IMR-90 (cell line): ENCODE data around the gene TYSND1. TPM values are rescaled to one million over a fixed set of nuclear protein-coding genes. Genes with fewer than 3 reads are reported as not detected.
"Not testable (repeated sequence)": the region's sequence is repeated elsewhere in the genome, so short reads cannot be mapped to it uniquely, and the experiment has no call there.

Experiments
- ATAC-seq: fragments of 200-7000 bp; cut with Tn5 transposase; 2 replicates; pipeline ENCODE4 v1.9.1; 2020; ENCODE audit warnings: low read depth, mild to moderate bottlenecking, moderate library complexity
- BruUV-seq: library from RNA; stranded (reverse); fragments of 400-500 nt; replicated peaks from 2 replicates; lab custom pipeline; 2021; lab: Mats Ljungman, UMichigan
- CTCF ChIA-PET: fragments of 300-600 bp; formaldehyde crosslinking; extraction: SDS; loops from one replicate; lab custom pipeline; 2021; ENCODE audit warnings: antibody characterized with exemption; lab: Yijun Ruan, JAX
- POLR2A ChIA-PET: fragments of 300-600 bp; sonication (Branson Sonifier 250); formaldehyde crosslinking; loops from one replicate; lab custom pipeline; 2022; ENCODE audit warnings: antibody characterized with exemption; ENCODE audit not compliant: unreplicated experiment; lab: Charles Lee
- DNase-seq: peaks from one replicate; pipeline ENCODE4 v3.0.0; 2013
- H2AFZ ChIP-seq: replicated peaks from 2 replicates; pipeline ENCODE3; 2013; ENCODE audit warnings: low read length, mild to moderate bottlenecking; ENCODE audit not compliant: poor library complexity
- H2AK5ac ChIP-seq: 2 replicates; pipeline ENCODE4 v1.6.1; 2013; ENCODE audit warnings: low read depth, low read length, inconsistent platforms
- H2AK9ac ChIP-seq: replicated peaks from 2 replicates; pipeline ENCODE3; 2013; ENCODE audit warnings: mild to moderate bottlenecking, low read depth, low read length, moderate library complexity; ENCODE audit not compliant: poor library complexity
- H2BK120ac ChIP-seq: 2 replicates; pipeline ENCODE4 v1.6.1; 2013; ENCODE audit warnings: low read depth, low read length, inconsistent platforms
- H2BK15ac ChIP-seq: 3 replicates; pipeline ENCODE4 v1.6.1; 2013; ENCODE audit warnings: low read depth, low read length, inconsistent platforms
- H2BK20ac ChIP-seq: 2 replicates; pipeline ENCODE4 v1.6.1; 2013; ENCODE audit warnings: low read depth, mild to moderate bottlenecking, inconsistent platforms, low read length, moderate library complexity
- H2BK5ac ChIP-seq: 2 replicates; pipeline ENCODE4 v1.6.1; 2013; ENCODE audit warnings: mild to moderate bottlenecking, low read depth, low read length, inconsistent platforms; ENCODE audit not compliant: poor library complexity, severe bottlenecking
- H3K14ac ChIP-seq: replicated peaks from 2 replicates; pipeline ENCODE4 v1.6.1; 2013; ENCODE audit warnings: low read depth, low read length, inconsistent platforms
- H3K18ac ChIP-seq: 2 replicates; pipeline ENCODE4 v1.6.1; 2013; ENCODE audit warnings: low read depth, low read length, control low read depth
- H3K23ac ChIP-seq: 2 replicates; pipeline ENCODE4 v1.6.1; 2013; ENCODE audit warnings: low read depth, low read length, inconsistent platforms
- H3K27ac ChIP-seq: 2 replicates; pipeline ENCODE4 v1.5.1; 2013; ENCODE audit warnings: mild to moderate bottlenecking, control low read depth, low read length; ENCODE audit not compliant: insufficient read depth
- H3K27me3 ChIP-seq: 2 replicates; pipeline ENCODE4 v1.6.1; 2013; ENCODE audit warnings: low read length; ENCODE audit not compliant: control insufficient read depth, insufficient read depth
- H3K36me3 ChIP-seq: 2 replicates; pipeline ENCODE4 v1.6.1; 2013; ENCODE audit warnings: low read length, mixed read lengths; ENCODE audit not compliant: control insufficient read depth, insufficient read depth
- H3K4ac ChIP-seq: 2 replicates; pipeline ENCODE4 v1.6.1; 2013; ENCODE audit warnings: low read depth, low read length, inconsistent platforms
- H3K4me1 ChIP-seq: 2 replicates; pipeline ENCODE4 v1.6.1; 2013; ENCODE audit warnings: low read length, mixed read lengths; ENCODE audit not compliant: control insufficient read depth, insufficient read depth
- H3K4me2 ChIP-seq: 2 replicates; pipeline ENCODE4 v1.6.1; 2013; ENCODE audit warnings: low read depth, mild to moderate bottlenecking, control low read depth, low read length, moderate library complexity
- H3K4me3 ChIP-seq: 2 replicates; pipeline ENCODE4 v1.5.1; 2013; ENCODE audit warnings: low read depth, mild to moderate bottlenecking, control low read depth, low read length, moderate library complexity; ENCODE audit not compliant: insufficient read depth
- H3K56ac ChIP-seq: 2 replicates; pipeline ENCODE4 v1.6.1; 2013; ENCODE audit warnings: low read length, inconsistent platforms; ENCODE audit not compliant: insufficient read depth; ENCODE audit errors: extremely low read depth
- H3K79me1 ChIP-seq, 2 experiments: 2 replicates each; pipeline ENCODE4 v1.6.1; 2013; ENCODE audit warnings: low read length in 2 of 2, inconsistent platforms in 1 of 2, low read depth in 1 of 2
- H3K9ac ChIP-seq: 2 replicates; pipeline ENCODE4 v1.6.1; 2013; ENCODE audit warnings: low read depth, low read length, control low read depth
- H3K9me1 ChIP-seq: 2 replicates; pipeline ENCODE4 v1.6.1; 2013; ENCODE audit warnings: low read length, inconsistent platforms; ENCODE audit not compliant: insufficient read depth
- H3K9me3 ChIP-seq: 2 replicates; pipeline ENCODE4 v1.6.1; 2013; ENCODE audit warnings: low read length; ENCODE audit not compliant: control insufficient read depth, insufficient read depth
- H4K20me1 ChIP-seq: 2 replicates; pipeline ENCODE4 v1.6.1; 2013; ENCODE audit warnings: low read length, inconsistent platforms; ENCODE audit not compliant: insufficient read depth
- H4K5ac ChIP-seq: 2 replicates; pipeline ENCODE4 v1.6.1; 2013; ENCODE audit warnings: mild to moderate bottlenecking, low read depth, low read length, control low read depth
- H4K8ac ChIP-seq, 2 experiments: 2 replicates each; pipeline ENCODE4 v1.6.1; 2013; ENCODE audit warnings: low read depth in 2 of 2, low read length in 2 of 2, control low read depth in 1 of 2, inconsistent platforms in 1 of 2
- H4K91ac ChIP-seq: 2 replicates; pipeline ENCODE4 v1.6.1; 2013; ENCODE audit warnings: low read depth, low read length, inconsistent platforms; ENCODE audit not compliant: insufficient read depth
- WGBS, 2 experiments: methylation state at CpG; one replicate each; pipeline versions ENCODE4 v1.1.5 to v1.1.7; 2013; ENCODE audit warnings: missing lambda C conversion rate in 2 of 2; ENCODE audit not compliant: insufficient read length in 1 of 2; ENCODE audit errors: extremely low coverage in 2 of 2; 5-methylcytosine and 5-hydroxymethylcytosine counted together
- dilution Hi-C: fragments of 300-500 bp; cut with HindIII; formaldehyde crosslinking; loops from one replicate; pipeline ENCODE4 v1.14.3; 2018; ENCODE audit warnings: low sequenced_read_pairs; ENCODE audit not compliant: unreplicated experiment
- in situ Hi-C: fragments of 300-500 bp; cut with MboI; formaldehyde crosslinking; loops from 3 replicates; pipeline ENCODE4 v1.14.3; 2019; ENCODE audit warnings: low sequenced_read_pairs, inconsistent platforms, mixed read lengths
- intact Hi-C: fragments of 100-400 bp; cut with micrococcal nuclease; formaldehyde crosslinking; loops from 2 replicates; pipeline ENCODE4 v1.10.0; 2022
- polyA plus RNA-seq, 3 experiments: library from polyadenylated mRNA; depleted of rRNA; stranded (reverse); fragments of >200 nt; gene quantifications; 2 replicates each; pipeline ENCODE4 v1.2.3, GENCODE V29; 2012; ENCODE audit warnings: low replicate concordance in 1 of 3
- total RNA-seq: library from RNA; depleted of rRNA; stranded (reverse); fragments of >200 nt; gene quantifications from 2 replicates; pipeline ENCODE4 v1.2.3, GENCODE V29; 2012

TYSND1 gene
- total and polyA plus RNA-seq, 2 of the 4 experiments (the other 2 are of a cell fraction): 2.9 to 4.1 TPM

DNA sequence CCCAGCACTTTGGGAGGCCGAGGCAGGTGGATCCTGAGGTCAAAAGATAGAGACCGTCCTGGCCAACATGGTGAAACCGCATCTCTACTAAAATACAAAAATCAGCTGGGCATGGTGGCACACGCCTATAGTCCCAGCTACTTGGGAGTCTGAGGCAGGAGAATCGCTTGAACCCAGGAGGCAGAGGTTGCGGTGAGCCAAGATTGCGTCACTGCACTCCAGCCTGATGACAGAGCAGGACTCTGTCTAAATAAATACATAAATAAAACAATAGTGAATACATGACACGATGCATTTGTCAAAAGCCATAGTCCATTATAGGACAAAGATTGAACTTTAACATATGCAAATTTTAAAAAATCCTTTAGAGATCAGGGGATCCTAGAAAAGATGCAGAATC is 32.7 kb upstream of the TYSND1 start:
- H3K4ac ChIP-seq, in situ Hi-C loops, H4K20me1 ChIP-seq: not testable (repeated sequence)

More for the DNA sequence above, 32.7 kb upstream of the TYSND1 start:
- DNase-seq, H2AK9ac ChIP-seq, H4K8ac ChIP-seq, H2BK15ac ChIP-seq, H2AK5ac ChIP-seq, H2AFZ ChIP-seq, H4K5ac ChIP-seq, intact Hi-C loops, H3K79me1 ChIP-seq, H3K4me1 ChIP-seq, CTCF ChIA-PET, H2BK120ac ChIP-seq, H3K4me2 ChIP-seq, H2BK20ac ChIP-seq, H3K23ac ChIP-seq, H3K27me3 ChIP-seq, H3K14ac ChIP-seq, H3K9ac ChIP-seq, H2BK5ac ChIP-seq, POLR2A ChIA-PET, H3K4me3 ChIP-seq, H3K27ac ChIP-seq, H3K18ac ChIP-seq, ATAC-seq, BruUV-seq, H3K9me1 ChIP-seq, H3K9me3 ChIP-seq, H4K91ac ChIP-seq, dilution Hi-C loops, H3K56ac ChIP-seq, H3K36me3 ChIP-seq: not testable (repeated sequence)
- no CpG with 5 or more reads among the region's 8 CpGs for WGBS, 2 experiments
